ENCODE results near the gene THAP8.

DNA sequence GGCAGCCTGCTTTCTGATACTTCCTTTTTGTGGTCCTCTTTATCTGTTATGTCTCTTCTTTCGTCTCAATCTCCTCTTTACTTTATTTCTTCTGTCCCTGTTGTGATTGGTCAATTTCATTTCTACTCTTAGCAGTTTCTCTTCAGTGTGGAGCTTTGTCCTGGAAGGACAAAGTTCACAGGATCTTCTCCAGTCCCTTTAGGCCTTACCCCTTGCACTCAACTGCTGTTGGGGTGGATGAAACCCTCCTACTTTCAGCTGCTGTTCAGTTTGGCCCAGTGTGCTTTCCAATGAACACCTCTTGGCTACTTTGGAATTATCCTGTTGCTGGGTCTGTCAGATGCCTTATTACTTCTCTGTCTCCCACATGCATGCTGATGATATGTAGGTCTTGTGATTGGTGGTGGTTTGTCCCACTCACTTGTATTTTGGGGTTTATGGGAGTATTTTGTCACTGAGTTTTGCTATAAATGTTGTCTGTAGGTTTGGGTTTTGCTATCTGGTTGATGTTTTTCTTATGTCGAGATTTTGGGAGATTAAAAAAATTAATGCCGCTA lies 25.4 kb upstream of the THAP8 start:
- TF ChIP-seq, protein P1, sequence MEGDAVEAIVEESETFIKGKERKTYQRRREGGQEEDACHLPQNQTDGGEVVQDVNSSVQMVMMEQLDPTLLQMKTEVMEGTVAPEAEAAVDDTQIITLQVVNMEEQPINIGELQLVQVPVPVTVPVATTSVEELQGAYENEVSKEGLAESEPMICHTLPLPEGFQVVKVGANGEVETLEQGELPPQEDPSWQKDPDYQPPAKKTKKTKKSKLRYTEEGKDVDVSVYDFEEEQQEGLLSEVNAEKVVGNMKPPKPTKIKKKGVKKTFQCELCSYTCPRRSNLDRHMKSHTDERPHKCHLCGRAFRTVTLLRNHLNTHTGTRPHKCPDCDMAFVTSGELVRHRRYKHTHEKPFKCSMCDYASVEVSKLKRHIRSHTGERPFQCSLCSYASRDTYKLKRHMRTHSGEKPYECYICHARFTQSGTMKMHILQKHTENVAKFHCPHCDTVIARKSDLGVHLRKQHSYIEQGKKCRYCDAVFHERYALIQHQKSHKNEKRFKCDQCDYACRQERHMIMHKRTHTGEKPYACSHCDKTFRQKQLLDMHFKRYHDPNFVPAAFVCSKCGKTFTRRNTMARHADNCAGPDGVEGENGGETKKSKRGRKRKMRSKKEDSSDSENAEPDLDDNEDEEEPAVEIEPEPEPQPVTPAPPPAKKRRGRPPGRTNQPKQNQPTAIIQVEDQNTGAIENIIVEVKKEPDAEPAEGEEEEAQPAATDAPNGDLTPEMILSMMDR (IDR thresholded peaks at IDR 0.05; ENCODE audit: insufficient read depth, low read length, poor library complexity, severe bottlenecking): no peak
- no peak for TF ChIP-seq EZH2phosphoT487 (conservative IDR thresholded peaks at IDR 0.05; ENCODE audit: low read length)

Data from SU-DHL-6 (cell line).